GM21619 (cell line): ENCODE data around the gene INHBC.
"Not testable (repeated sequence)": the region's sequence is repeated elsewhere in the genome, so short reads cannot be mapped to it uniquely, and the experiment has no call there.

Experiments used
- ATAC-seq: cut with Tn5 transposase; IDR thresholded peaks from one replicate; pipeline ENCODE4 v1.9.1; 2021; ENCODE audit not compliant: unreplicated experiment

INHBC gene

DNA sequence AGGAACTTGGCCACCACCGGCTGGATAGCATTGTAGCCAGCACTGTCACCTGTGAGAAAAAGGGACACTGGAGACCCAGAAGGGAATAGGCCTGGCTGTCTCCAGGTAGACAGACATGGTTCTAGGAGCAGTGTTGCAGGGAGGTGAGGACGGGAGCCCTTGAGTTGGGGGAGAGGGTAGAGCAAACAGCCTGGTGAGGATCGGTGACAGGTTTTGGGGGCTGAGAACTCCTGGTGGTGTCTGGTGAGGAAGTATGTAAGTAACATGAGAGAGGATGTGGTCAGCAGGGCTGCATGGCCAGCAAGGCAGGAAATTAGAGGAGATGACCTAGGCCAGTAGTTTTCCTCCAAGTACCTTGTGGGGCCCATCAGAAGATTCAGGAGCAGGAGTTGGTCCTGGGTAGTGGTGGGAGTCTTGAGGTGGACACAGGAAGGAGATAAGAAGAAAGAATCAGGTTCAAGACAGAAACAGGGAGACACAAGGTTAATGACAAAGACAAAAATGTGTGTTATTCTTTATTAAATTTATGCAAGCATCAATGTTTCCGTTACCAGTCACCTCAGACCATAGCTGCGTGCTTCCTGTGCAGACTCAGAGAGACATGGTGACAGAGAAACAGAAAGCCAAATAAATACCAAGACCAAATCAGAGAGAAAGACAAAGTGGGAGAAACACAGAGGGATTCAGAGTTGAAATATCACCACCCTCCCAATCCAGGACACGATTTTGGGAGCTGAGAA lies 45.0 kb downstream of the INHBC start, which contains the start of gene ARHGAP9:
ARHGAP9 (minus strand) TSS at position 491 of the 740 bp plus-strand sequence; CDS start at position 31, 460 bp downstream.
- peak; percentile 36 for ATAC-seq

DNA sequence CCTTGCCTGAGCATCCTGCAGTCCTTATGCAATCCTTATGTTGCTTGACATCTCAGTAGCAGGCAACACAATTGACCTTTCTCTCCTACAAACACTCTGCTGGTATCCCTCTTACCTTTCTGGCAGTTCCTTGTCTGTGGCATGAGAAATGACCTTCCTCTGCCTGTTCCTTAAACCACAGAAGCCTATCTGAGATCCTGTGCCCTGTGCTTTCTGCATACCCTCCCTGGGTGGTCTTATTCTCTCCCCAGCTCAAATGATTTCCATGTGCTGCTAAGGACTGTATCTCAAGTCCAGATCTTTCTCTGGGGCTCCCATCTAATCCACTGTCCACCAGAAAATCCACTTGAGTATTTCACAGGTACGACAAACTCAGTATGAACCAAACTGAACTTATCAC lies 47.1 kb downstream of the INHBC start:
- ATAC-seq, result no peak

- ATAC-seq, result no peak
These were observed 48.9 kb downstream of the INHBC start for GRCh38 chr12:57483466-57483865.

- ATAC-seq, result no peak
These were observed 51.1 kb downstream of the INHBC start for GRCh38 chr12:57485695-57486094.

GRCh38 chr12:57487055-57487596 lies 52.5 kb downstream of the INHBC start:
- no peak for ATAC-seq

DNA sequence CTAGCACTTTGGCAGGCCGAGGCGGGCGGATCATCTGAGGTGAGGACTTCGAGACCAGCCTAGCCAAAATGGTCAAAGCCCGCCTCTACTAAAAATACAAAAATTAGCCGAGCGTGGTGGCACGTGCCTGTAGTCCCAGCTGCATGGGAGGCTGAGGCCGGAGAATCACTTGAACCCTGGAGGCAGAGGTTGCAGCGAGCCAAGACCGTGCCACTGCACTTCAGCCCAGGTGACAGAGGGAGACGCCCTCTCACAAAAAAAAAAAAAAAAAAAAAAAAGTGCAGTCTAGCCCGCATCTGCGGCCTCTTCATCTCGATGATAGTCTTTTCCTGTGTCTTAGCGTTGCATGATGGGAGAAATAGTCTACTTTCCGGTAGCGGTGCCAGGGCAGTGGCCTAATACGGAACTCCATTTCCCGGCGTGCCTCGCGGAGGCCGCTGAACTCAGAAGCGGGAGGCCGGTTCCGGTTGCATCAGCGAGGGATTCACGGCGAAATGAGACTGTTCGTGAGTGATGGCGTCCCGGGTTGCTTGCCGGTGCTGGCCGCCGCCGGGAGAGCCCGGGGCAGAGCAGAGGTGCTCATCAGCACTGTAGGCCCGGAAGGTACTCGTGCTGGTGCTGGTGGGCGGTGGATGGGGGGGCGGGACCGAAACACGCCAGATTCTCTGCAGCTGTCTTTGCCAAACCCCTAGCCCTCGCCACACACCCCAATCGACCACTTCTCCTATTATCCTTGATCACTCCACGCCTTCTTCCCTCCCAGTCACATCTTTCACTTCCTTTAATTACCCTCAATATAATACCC lies 53.2 kb downstream of the INHBC start, which contains the start of gene MARS1:
MARS1 (plus strand) TSS at position 472 of the 805 bp plus-strand sequence; CDS start at position 495, 23 bp downstream.
- ATAC-seq, result peak; percentile 97

DNA sequence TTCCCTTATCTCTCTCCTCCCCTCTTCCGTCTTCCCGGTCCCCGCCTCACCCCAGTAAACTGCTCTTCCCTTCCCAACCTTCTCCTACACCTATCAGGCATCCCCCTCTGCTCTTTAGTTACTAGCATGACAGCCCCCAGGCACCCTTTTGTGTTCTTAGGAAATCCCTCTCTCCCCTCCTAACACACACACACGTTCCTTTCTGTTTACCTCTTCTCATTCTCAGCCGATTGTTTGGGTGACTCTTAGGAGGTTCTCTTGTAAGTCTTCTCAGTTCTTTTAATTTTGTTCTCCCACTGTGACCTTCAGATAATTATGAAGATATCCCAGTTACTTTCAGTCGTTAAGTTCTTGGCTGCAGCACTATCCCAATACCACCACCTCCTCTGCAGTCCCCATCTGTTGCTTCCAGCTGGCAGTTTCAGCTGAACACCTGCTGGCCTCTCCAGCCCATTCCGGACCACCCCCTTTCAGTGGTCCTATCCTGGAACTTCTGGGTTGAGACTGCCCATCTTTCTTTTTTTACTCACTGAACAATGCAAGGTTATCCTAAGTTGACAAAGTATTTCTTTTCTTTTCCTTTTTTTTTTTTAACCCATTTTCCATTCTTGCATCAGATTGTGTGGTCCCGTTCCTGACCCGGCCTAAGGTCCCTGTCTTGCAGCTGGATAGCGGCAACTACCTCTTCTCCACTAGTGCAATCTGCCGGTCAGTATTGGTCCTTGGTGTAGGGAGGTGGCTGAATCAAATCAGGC lies 54.0 kb downstream of the INHBC start:
- no peak for ATAC-seq

DNA sequence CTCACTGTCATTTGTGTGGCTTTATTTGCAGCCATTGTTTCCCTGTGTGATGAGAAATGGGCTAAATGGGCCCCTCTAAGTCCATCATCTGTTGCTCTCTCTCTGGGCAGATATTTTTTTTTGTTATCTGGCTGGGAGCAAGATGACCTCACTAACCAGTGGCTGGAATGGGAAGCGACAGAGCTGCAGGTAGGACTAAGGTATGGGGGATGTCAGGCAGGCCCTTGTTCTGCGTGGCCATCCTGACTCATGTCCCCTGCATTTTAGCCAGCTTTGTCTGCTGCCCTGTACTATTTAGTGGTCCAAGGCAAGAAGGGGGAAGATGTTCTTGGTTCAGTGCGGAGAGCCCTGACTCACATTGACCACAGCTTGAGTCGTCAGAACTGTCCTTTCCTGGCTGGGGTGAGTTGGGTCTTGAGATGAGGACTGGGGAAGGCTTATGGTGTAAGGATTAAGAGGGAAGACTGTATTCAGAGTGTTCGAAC lies 54.6 kb downstream of the INHBC start:
- ATAC-seq, result no peak

DNA sequence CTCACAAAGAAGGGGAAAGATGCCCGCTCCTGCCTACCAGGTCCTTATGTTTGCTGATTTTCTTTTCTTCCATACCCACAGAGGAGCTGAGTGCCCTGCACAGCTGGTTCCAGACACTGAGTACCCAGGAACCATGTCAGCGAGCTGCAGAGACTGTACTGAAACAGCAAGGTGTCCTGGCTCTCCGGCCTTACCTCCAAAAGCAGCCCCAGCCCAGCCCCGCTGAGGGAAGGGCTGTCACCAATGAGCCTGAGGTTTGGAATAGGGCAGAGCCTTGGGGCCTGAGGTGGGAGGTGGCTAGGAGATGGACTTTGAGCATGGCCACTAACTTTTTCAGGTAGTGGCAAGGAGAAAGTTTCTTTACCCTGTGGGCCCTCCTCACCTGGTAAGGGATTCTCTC lies 55.5 kb downstream of the INHBC start:
- no peak for ATAC-seq

GRCh38 chr12:57491393-57492280 lies 57.1 kb downstream of the INHBC start:
- no peak for ATAC-seq

DNA sequence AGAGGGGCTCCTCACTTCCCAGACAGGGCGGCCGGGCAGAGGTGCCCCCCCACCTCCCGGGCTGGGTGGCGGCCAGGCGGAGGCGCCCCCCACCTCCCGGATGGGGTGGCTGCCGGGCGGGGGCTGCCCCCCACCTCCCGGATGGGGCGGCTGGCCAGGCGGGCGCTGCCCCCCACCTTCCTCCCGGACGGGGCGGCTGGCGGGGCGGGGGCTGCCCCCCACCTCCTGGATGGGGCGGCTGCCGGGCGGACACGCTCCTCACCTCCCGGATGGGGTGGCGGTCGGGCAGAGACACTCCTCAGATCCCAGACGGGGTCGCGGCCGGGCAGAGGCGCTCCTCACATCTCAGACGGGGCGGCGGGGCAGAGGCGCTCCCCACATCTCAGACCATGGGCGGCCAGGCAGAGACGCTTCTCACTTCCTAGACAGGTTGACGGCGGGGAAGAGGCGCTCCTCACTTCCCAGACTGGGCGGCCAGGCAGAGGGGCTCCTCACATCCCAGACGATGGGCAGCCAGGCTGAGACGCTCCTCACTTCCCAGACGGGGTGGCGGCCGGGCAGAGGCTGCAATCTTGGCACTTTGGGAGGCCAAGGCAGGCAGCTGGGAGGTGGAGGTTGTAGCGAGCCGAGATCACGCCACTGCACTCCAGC lies 60.6 kb downstream of the INHBC start:
- not testable (repeated sequence) for ATAC-seq

DNA sequence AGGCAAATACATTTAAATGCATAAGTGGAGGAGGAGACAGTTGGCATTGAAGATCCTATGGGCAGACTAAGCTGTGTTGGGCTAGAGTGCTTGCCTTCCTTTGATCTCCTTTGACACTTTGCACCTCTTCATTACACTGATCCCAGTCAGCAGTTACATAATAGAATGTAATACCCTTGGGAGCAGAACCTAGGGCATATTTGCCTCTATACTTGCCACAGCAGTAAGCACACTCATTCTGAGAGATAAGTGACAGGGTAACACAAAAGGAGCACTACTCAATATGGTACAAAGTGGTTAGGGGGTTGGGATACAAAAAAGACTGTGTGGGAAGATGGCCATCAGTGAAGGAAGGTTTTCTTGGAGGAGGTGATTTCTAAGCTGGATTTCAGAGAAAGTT lies 62.2 kb downstream of the INHBC start:
- no peak for ATAC-seq

- no peak for ATAC-seq
These were observed 62.9 kb downstream of the INHBC start for GRCh38 chr12:57497223-57498131.

DNA sequence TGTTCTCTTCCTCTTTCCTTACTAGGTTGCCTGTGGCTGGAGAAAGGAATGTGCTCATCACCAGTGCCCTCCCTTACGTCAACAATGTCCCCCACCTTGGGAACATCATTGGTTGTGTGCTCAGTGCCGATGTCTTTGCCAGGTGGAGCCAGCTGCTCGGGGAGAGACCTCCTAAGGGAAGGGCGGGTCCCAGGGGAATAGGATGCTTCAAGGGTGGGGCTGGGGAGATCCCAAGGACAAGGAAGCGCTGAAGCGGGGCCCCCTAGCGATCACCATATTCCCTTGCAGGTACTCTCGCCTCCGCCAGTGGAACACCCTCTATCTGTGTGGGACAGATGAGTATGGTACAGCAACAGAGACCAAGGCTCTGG lies 63.5 kb downstream of the INHBC start:
- no peak for ATAC-seq

- no peak for ATAC-seq
These were observed 64.0 kb downstream of the INHBC start for GRCh38 chr12:57498571-57498970.

DNA sequence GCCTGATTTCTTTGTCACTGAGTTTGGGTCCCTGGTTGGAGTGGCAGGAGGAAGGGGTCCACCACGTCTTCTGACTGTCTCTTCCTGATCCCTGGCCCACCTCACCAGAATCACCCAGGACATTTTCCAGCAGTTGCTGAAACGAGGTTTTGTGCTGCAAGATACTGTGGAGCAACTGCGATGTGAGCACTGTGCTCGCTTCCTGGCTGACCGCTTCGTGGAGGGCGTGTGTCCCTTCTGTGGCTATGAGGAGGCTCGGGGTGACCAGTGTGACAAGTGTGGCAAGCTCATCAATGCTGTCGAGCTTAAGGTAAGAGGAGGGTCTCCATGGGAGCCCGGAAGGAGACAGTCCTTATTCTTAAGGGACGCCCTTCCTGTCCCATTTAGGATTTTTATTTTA lies 65.6 kb downstream of the INHBC start:
- no peak for ATAC-seq
